HG02885 (cell line): ENCODE data around the gene PSENEN.

ENCODE experiments used
- ATAC-seq: cut with Tn5 transposase; IDR thresholded peaks from one replicate; pipeline ENCODE4 v1.9.1; 2021; ENCODE audit warnings: mild to moderate bottlenecking; ENCODE audit not compliant: unreplicated experiment, poor library complexity

The PSENEN gene, protein sequence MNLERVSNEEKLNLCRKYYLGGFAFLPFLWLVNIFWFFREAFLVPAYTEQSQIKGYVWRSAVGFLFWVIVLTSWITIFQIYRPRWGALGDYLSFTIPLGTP

DNA sequence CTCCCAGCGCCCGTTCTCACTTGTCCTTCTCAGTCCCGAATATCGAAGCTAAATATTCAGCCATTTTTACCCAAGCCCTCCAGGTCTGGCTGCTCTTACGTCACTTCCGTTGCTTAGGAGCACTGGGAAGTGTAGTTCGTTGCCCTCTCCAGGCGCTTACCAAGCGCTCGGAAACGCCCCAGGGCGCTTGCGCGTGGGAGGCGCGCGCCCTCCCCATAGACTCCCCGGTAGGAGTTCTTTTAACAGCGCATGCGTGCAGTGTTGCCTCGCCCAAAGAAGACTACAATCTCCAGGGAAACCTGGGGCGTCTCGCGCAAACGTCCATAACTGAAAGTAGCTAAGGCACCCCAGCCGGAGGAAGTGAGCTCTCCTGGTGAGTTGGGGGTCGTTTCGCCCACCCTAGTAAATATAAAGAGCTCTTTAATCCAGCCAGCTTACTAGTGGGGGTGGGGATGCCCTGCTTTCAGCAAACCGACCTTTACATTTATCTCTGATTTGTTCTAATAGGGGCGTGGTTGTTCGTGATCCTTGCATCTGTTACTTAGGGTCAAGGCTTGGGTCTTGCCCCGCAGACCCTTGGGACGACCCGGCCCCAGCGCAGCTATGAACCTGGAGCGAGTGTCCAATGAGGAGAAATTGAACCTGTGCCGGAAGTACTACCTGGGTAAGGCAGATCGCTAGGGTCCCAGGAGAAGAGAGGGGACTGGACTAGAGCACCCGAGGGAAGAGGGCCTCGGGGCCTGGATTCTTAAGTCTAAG is at the start of gene PSENEN, which contains the start of gene U2AF1L4:
Gene PSENEN, plus strand, starts transcription at position 324 of the 759 bp plus-strand sequence. Its CDS starts 280 bp downstream, at position 604.
Gene U2AF1L4, minus strand, starts transcription at position 91 of the 759 bp plus-strand sequence. Its CDS starts 27 bp downstream, at position 64.
- ATAC-seq = peak; percentile 50

DNA sequence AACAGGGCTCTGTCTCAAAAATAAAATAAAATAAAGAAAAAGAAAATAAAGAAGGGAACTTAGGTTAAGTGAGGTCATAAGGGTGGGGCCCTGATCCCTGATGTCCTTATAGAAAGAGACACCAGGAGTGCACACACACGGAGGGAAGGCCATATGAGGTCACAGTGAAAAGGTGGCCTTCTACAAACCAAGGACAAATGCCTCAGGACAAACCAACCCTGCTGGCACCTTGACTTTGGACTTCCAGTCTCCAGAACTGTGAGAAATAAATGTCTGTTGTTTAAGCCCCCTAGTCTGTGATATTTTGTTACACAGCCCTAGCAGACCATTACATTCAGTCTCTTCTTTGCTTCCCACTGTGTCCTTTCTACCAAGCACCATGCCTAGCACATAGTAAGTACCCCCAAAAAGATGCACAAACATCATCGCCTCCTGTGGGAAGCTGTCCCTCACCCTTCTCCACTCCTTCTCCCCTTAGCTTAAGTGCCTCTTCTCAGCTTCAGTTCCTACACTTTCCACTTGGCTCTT is 49.5 kb upstream of the PSENEN start:
- no peak for ATAC-seq

DNA sequence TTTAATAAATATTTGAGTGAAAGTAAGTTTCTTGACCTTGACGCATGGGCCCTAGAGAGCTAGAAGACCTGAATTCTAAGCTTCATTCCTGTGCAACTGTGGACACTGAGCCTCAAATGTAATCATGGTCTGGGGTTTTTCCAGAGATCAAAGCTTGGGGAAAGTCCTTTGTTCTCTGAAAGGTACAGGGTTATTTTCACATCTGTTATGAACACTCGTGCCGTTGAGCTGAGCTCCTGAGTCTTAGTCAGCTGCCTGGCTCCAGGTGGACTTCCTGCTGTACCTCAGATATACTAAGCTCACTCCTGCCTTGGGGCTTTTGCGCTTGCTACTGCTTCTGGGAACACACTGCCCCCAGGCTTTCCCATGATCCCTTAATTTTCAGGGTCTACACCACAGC is 48.6 kb upstream of the PSENEN start:
- no peak for ATAC-seq

DNA sequence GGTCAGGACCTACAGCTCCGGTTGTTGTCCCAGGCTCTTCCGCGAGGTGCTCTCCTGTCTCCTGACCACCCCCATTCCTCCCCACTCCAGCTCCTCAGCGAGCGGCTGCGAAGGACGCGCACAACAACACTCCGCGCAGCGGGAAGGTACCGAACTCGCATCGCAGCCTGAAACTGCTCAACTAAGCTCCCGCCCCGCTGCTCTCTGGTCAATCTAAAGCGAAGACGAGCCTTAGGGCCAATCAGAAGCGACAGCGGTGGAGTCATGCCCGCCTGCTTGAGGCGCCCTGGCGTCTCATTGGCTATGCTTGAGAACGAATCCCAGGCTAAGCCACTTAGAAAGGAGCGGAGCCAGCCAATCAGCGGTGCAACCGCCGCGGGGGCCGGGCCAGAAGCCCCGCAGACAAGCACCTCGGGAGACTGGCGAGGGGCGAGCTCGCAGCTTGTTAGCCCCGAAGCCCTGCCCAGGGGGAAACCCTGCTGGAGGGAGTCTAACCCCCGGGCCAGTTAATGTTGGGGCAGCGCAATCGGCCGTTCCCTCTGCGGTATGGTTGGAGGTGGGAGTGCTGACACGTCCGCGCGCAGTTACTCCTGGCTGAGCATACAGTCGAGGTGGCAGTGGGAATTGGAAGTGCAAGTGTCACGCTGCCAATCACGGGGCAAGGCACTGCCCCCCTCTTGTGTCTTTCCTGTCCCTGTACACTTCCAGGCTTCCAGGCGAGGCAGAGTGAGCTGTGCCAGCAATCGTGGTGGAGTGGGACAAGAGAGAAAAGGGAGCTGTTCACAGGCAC is 43.0 kb upstream of the PSENEN start:
- peak; percentile 98 for ATAC-seq

DNA sequence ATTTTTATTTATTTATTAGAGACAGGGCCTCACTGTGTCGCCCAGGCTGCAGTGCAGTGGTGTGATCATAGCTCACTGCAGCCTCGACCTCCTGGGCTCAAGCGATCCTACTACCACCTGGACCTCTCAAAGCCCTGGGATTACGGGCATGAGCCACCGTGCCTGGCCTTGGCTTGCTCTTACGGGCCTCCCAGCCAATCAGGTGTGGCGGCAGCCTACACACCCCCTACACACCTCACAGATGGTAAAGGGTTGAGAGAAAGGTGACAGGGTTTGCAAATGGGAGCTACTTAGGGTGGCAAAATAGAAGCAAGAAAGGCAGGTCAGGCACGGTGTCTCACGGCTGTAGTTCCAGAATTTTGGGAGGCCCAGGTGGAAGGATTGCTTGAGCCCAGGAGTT is 42.1 kb upstream of the PSENEN start:
- ATAC-seq = no peak

DNA sequence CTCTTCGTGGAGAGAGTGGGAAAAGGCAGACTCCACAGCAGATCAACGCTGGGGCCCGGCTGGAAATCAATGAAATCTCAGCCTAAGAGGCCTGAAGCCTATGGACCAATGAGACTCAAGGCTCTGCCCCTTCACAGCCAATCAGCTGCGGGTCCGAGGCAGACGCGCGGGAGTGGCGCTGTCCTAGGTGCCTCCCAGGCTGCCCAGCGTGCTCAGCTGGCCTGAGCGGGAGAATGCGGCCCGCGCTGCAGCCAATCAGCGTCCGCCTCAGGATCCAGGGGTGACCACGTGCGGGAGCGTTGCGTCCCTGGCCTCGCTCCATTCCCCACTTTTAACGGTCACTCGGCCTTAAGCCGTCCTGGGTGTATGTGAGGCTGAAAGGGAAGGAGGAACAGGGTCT is 41.2 kb upstream of the PSENEN start, which contains the start of gene ZBTB32:
Gene ZBTB32, plus strand, starts transcription at position 341 of the 400 bp plus-strand sequence. CDS start 10,069 bp downstream, outside the sequence.
- ATAC-seq = no peak

DNA sequence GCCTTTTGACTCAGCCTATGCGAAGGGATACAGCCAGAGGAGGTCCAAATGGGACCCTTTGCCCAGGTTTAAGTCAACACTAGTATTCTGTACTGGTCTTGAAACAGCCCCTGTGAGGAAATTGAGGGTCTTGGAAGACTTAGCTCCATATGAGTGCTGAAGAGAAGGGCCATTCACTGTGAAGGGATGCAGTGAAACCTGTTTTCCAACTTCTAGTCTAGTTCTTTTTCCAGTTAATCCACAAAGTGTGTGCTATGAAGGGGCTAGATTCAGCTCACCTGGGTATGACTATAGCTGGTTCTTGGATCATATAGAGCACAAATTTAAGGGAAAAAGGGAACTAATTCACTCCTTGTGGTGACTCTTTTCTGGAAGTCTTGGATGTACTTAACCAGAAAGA is 37.1 kb upstream of the PSENEN start:
- ATAC-seq = no peak

DNA sequence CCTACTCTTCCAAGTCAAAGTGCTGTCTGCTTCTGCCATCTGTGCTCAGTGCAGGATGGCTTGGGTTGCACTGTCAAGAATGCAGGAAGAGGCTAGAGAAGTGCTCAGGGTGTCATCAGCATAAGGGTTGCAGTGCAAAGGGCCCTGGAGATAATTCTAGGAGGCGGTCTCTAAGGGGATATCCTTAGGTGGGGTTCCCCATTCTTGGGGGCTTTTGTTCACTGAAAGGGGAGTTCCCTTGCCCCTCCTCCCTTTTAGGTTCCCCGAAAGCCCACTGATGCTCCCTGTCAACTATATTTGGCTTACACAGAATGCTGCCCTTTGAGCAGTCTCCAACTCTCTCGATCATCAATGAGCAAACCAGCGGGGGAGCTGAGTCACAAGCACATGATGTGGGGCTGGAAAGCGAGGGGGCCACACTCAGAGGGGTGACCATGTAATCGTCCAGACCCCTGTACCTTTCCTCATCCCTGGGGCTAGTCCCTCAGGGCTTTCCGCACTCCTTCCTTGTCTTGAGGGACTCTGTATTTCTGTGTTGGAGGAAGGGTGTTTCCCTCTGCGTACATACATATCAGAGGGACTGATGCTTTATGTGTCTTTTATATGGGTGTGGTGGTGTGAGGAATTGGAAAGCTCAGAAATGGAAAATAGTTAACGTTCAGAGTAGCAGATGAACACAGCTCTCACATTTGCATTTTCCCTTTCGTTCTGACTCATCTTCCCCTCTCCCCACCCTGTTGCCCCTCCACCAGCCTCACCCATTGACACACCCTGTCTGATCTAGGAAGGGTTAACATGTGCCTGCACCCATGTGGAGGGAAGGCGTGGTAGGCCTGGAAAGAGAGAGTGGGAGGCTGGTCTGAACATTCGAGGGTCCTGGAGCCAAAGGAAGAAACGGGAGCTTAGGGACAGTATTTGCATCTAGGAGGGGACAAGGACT is 34.4 kb upstream of the PSENEN start:
- peak; percentile 45 for ATAC-seq

DNA sequence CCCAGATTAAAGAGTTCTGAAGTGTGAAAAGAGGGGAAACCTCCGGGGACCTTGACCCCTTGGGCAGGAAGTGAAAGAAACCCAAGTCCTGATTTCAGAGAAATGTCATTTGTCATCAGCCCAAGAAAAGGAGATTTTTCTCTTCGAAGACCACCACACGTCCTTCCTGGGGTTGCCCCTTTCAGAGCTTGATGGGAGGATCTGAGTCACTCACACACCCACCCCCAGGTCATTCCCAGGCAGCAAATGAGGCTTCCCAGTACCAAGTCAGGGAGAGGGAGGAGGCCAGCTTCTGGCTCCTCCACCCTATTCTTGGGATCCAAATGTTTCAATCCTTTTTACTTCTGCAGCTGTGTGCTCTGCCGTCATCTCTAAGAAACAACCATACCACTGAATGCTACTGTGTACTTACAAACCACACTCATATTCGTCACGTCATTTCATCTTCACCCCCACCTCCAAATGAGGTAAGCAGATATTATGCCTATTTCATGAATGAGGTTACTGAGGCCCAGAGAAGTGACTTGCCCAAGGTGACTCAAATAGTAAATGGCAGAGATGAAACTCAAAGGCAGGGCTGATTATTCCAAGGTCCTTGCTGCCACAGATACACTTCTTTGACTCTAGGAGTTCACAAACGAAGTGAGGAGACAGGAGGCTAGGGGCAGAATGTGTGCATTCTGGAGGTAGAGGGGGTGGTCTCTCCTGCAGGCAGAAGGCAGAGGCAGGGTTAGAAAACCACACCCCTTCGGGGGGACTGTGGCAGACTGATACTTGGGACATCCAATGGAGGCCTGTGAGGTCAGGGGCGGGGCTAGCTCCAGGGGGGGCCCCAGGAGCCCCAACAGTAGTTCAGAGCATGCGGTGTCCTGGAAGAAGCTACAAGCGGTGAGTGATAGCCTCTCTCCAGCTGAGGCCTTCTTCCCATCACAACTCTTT is 32.6 kb upstream of the PSENEN start:
- peak; percentile 19 for ATAC-seq

DNA sequence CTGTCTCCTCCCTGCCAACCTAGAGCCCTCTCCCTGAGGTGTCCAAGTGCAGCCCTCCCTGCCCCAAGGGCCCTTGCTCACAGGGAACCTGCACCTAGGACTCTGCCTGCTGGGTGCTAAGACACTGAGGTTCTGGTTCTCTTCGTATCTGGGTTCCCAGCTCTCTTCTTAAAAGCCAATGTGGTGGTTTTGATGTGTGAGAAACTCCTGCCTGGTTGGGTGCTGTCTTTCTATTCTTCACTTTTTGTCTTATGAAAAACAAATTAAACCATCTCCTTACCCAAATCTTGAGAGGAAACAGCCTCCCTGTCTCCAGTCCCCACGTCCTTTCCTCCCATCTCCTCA is 32.0 kb upstream of the PSENEN start:
- ATAC-seq = no peak

DNA sequence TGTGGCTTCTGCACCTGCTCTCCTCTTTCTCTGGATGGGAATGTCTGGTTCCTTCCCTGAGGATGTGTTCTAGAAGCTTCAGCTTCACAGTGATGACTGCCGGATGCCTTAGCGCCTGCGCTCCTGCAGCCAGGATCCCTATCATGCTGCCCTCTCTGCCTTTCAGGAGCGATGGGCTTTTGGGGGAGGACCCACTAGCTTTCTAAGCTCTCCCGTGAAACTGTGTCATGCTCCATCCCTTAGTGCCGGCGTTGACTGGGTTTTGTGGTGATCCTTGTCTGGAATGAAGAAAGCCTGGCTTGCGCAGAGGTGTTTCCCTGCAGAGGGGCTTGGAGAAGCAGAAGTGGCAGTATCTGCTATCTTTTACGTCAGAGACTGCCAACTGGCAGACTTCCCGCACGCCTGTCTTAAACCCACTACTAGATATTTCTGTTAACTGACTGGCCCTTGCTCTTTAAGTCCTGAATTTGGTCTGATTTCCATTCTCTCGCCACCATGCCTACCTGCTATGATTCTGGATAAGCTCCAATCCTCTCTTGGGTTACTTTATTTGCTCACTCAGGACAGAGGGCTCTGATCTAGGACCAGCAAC is 31.5 kb upstream of the PSENEN start:
- no peak for ATAC-seq

DNA sequence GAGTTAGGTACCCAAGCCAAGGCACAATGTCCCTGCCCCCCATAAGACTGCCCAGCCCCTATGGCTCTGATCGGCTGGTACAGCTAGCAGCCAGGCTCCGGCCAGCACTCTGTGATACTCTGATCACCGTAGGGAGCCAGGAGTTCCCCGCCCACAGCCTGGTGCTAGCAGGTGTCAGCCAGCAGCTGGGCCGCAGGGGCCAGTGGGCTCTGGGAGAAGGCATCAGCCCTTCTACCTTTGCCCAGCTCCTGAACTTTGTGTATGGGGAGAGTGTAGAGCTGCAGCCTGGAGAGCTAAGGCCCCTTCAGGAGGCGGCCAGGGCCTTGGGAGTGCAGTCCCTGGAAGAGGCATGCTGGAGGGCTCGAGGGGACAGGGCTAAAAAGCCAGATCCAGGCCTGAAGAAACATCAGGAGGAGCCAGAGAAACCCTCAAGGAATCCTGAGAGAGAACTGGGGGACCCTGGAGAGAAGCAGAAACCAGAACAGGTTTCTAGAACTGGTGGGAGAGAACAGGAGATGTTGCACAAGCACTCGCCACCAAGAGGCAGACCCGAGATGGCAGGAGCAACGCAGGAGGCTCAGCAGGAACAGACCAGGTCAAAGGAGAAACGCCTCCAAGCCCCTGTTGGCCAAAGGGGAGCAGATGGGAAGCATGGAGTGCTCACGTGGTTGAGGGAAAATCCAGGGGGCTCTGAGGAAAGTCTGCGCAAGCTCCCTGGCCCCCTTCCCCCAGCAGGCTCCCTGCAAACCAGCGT is 30.7 kb upstream of the PSENEN start:
- no peak for ATAC-seq

DNA sequence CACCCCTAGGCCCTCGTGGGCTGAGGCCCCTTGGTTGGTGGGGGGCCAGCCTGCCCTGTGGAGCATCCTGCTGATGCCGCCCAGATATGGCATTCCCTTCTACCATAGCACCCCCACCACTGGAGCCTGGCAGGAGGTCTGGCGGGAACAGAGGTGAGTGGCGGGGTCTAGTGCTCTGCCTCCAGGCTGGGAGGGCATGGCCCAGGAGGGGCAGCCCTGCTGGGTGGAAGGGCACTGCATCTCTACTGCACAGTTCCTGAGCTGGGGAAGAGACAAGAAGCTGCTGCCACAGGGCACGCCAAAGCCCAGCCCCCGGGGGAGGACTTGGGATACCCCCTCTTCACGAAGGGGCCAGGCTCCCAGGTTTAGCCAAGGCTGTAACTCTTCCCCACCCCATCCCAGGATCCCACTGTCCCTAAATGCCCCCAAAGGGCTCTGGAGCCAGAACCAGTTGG is 30.1 kb upstream of the PSENEN start:
- no peak for ATAC-seq

DNA sequence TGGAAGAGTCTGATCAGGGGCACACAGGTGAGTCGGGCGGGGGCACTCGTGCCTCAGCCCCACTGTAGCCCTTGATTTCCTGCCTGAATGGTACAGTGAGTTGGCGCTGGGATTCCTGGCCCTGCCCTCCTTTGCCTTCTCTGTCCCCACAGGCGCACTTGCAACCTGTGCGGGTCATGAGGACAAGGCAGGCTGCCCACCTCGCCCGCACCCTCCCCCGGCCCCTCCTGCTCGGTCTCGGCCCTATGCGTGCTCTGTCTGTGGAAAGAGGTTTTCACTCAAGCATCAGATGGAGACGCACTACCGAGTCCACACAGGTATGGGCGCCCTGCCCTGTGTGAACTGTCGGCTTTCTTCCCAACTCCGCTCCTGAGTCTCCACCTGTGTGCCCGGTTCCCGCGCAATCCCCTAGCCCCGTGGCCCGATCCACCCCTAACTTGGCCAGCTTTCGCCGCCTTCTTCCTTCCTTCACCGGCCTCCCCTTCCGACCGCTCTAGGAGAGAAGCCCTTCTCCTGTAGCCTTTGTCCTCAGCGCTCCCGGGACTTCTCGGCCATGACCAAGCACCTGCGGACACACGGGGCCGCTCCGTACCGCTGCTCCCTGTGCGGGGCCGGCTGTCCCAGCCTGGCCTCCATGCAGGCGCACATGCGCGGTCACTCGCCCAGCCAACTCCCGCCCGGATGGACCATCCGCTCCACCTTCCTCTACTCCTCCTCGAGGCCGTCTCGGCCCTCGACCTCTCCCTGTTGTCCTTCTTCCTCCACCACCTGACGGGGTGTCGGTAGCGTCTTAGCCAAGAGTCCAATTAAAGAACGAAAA is 29.3 kb upstream of the PSENEN start:
- peak; percentile 5 for ATAC-seq

DNA sequence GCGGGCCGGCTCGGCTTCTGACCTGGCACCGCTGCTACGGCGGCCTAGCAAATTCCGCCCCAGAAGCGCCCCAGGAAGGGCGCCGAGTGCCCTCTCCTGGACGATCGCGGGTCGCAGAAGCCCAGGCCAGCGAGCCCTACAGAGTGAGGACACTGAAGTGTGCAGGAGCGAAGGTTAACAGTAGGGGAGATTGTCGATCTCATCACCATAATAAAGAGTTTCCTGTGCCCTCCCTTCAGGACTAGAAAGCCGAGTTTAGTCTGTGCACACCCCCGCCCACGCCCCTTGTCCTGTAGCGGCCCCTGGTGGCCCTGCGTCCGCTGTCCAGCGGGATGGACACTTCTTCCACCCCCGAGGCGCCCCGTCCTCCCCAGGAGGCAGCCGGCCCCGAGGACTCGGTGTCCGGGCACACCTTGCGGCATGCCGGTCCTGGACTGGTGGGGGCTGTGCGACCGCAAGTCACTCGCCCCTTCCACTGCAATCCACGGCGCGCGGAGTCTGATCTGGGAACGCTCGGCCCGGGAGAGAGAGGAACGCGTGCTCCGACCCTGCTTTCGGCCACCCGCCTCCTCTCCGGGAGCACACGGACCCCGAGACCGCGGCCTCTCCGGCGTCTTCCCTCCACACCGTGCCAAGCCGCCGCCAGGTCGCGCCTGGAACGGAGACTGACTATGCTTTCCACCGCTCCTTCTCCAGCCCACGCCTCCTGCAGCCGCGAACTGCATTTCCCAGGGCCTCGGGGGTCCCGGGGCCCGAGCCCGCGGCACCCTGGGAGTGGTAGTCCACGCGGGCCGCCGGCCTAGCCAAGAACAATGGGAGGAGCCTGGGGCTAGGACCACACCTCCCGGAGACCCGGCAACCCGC is 28.4 kb upstream of the PSENEN start:
- ATAC-seq = peak; percentile 66
